PC-3 (cell line): Measurements from ENCODE around the gene CCDC82. TPM values are rescaled to one million over a fixed set of nuclear protein-coding genes. Genes with fewer than 3 reads are reported as not detected.

ENCODE experiments used
- ATAC-seq: fragments of 200-7000 bp; cut with Tn5 transposase; 2 replicates; pipeline ENCODE4 v1.9.1; 2020; ENCODE audit warnings: mild to moderate bottlenecking, moderate library complexity
- BruUV-seq: library from RNA; stranded (reverse); fragments of 400-500 nt; replicated peaks from 2 replicates; lab custom pipeline; 2021; lab: Mats Ljungman, UMichigan
- CTCF ChIA-PET: fragments of 300-600 bp; sonication (Branson Sonifier 250); formaldehyde crosslinking; loops from one replicate; lab custom pipeline; 2022; ENCODE audit warnings: antibody characterized with exemption; lab: Charles Lee
- POLR2A ChIA-PET: fragments of 300-600 bp; sonication (Branson Sonifier 250); formaldehyde crosslinking; loops from one replicate; lab custom pipeline; 2022; ENCODE audit warnings: antibody characterized with exemption; ENCODE audit not compliant: unreplicated experiment; lab: Charles Lee
- DNase-seq: peaks from one replicate; pipeline ENCODE4 v3.0.0-alpha.2; 2015
- H2AFZ ChIP-seq: fragments of 300-600 bp; sonication (generic); 2 replicates; pipeline ENCODE4 v1.6.0; 2016; ENCODE audit warnings: antibody characterized with exemption, low read length
- H3F3A ChIP-seq: fragments of 300-600 bp; sonication (generic); one replicate; pipeline ENCODE4 v1.6.0; 2017; ENCODE audit warnings: antibody characterized with exemption, low read length, control low read depth, mild to moderate bottlenecking; ENCODE audit not compliant: unreplicated experiment
- H3K27ac ChIP-seq: fragments of 300-600 bp; sonication (generic); 2 replicates; pipeline ENCODE4 v1.5.1; 2016; ENCODE audit warnings: mild to moderate bottlenecking, low read length
- H3K27me3 ChIP-seq: fragments of 300-600 bp; sonication (generic); 2 replicates; pipeline ENCODE4 v1.6.1; 2016; ENCODE audit warnings: low read length, mixed read lengths
- H3K36me3 ChIP-seq: fragments of 300-600 bp; sonication (generic); 2 replicates; pipeline ENCODE4 v1.6.1; 2016; ENCODE audit warnings: low read depth, mixed run types, low read length, mixed read lengths
- H3K4me1 ChIP-seq: fragments of 300-600 bp; sonication (generic); 2 replicates; pipeline ENCODE4 v1.5.1; 2016; ENCODE audit warnings: low read length; ENCODE audit not compliant: insufficient read depth
- H3K4me2 ChIP-seq: fragments of 300-600 bp; sonication (generic); 2 replicates; pipeline ENCODE4 v1.6.0; 2016; ENCODE audit warnings: low read length
- H3K4me3 ChIP-seq: fragments of 300-600 bp; sonication (generic); 2 replicates; pipeline ENCODE4 v1.5.1; 2016; ENCODE audit warnings: mild to moderate bottlenecking, low read length, mixed read lengths
- H3K79me2 ChIP-seq: fragments of 300-600 bp; sonication (generic); 2 replicates; pipeline ENCODE4 v1.6.1; 2017; ENCODE audit warnings: low read length, mixed read lengths
- H3K9ac ChIP-seq: fragments of 300-600 bp; sonication (generic); 2 replicates; pipeline ENCODE4 v1.6.0; 2016; ENCODE audit warnings: mild to moderate bottlenecking, low read length
- H3K9me2 ChIP-seq: fragments of 300-600 bp; sonication (generic); replicated peaks from 2 replicates; pipeline ENCODE4 v1.6.1; 2016; ENCODE audit warnings: mixed run types, low read length, mixed read lengths
- H3K9me3 ChIP-seq: fragments of 300-600 bp; sonication (generic); 2 replicates; pipeline ENCODE4 v1.6.1; 2016; ENCODE audit warnings: low read length, mixed read lengths
- H4K20me1 ChIP-seq: fragments of 300-600 bp; sonication (generic); 2 replicates; pipeline ENCODE4 v1.6.1; 2016; ENCODE audit warnings: low read length, mixed read lengths
- CTCF ChIP-seq: fragments of 300-600 bp; sonication (generic); conservative IDR thresholded peaks from 2 replicates; pipeline ENCODE4 v1.5.1; 2017; ENCODE audit warnings: antibody characterized with exemption, low read depth, mild to moderate bottlenecking, low read length
- EZH2 ChIP-seq: fragments of 300-600 bp; sonication (generic); IDR thresholded peaks from one replicate; pipeline ENCODE4 v1.6.1; 2017; ENCODE audit warnings: antibody characterized with exemption, mild to moderate bottlenecking, low read length; ENCODE audit not compliant: unreplicated experiment
- EZH2phosphoT487 ChIP-seq: fragments of 300-600 bp; sonication (generic); IDR thresholded peaks from 2 replicates; pipeline ENCODE4 v1.6.1; 2018; ENCODE audit warnings: mild to moderate bottlenecking, antibody characterized with exemption, low read length, borderline replicate concordance
- intact Hi-C: fragments of 100-400 bp; cut with micrococcal nuclease; formaldehyde crosslinking; loops from 2 replicates; pipeline ENCODE4 v1.9.0; 2023
- total RNA-seq: library from RNA; depleted of rRNA; stranded (reverse); fragments of >200 nt; gene quantifications from 2 replicates; pipeline ENCODE4 v1.2.3, GENCODE V29; 2014

The CCDC82 gene
- total RNA-seq, 1 experiment from 2014 or later: 13.5 TPM

- no peaks in the 10 kb centered on the region for H3K9me3 ChIP-seq
- CTCF ChIA-PET: no interaction called here
- DNase-seq (no peak), ATAC-seq (no peak)
- H3F3A ChIP-seq: no peaks in the 10 kb centered on the region
- TF ChIP-seq EZH2phosphoT487 (no peak), EZH2 (no peak), CTCF (no peak)
- H3K27ac ChIP-seq: no peak overlapping the region
- H2AFZ ChIP-seq: no peak overlapping the region
- intact Hi-C loops: no loop called here
- peaks cover 19% of the 10 kb centered on the region for H3K4me1 ChIP-seq
- H3K79me2 ChIP-seq: peaks cover 21% of the 10 kb centered on the region; the same call in 1 of the 2 replicates
- no TSS peak for BruUV-seq
- H3K9me2 ChIP-seq: no peaks in the 10 kb centered on the region
- H3K36me3 ChIP-seq: no peaks in the 10 kb centered on the region
- no peak overlapping the region for H3K4me3 ChIP-seq
- H3K9ac ChIP-seq: no peak overlapping the region
- no peaks in the 10 kb centered on the region for H3K27me3 ChIP-seq
- no peaks in the 10 kb centered on the region for H4K20me1 ChIP-seq
- no peak overlapping the region for H3K4me2 ChIP-seq
- POLR2A ChIA-PET: no interaction called here
These were observed 66.7 kb downstream of the CCDC82 start for GRCh38 chr11:96322775-96323641.

GRCh38 chr11:96321091-96321490, 68.6 kb downstream of the CCDC82 start:
- intact Hi-C loops: no loop called here
- no peak overlapping the region for H3K9ac ChIP-seq
- CTCF ChIA-PET: interaction anchor here (0.9 kb wide), 1 partner anchor 22 kb away, joined by 3 read pairs; the partner anchor contains the start of gene MAML2
- H3K4me2 ChIP-seq: no peak overlapping the region
- H3K4me1 ChIP-seq: peaks cover 19% of the 10 kb centered on the region
- no peaks in the 10 kb centered on the region for H3K9me3 ChIP-seq
- TF ChIP-seq CTCF: no peak
- TF ChIP-seq EZH2phosphoT487: no peak
- no peak for TF ChIP-seq EZH2
- H3K36me3 ChIP-seq: no peaks in the 10 kb centered on the region
- no peak overlapping the region for H3K4me3 ChIP-seq
- no peaks in the 10 kb centered on the region for H3K27me3 ChIP-seq
- POLR2A ChIA-PET: no interaction called here
- H3F3A ChIP-seq: no peaks in the 10 kb centered on the region
- BruUV-seq: no TSS peak
- ATAC-seq: no peak
- no peak overlapping the region for H2AFZ ChIP-seq
- no peak overlapping the region for H3K27ac ChIP-seq
- peaks cover 34% of the 10 kb centered on the region for H3K79me2 ChIP-seq
- H4K20me1 ChIP-seq: no peaks in the 10 kb centered on the region
- DNase-seq: no peak
- H3K9me2 ChIP-seq: no peaks in the 10 kb centered on the region
